ENCODE data around the gene MEIKIN.

MEIKIN gene

DNA sequence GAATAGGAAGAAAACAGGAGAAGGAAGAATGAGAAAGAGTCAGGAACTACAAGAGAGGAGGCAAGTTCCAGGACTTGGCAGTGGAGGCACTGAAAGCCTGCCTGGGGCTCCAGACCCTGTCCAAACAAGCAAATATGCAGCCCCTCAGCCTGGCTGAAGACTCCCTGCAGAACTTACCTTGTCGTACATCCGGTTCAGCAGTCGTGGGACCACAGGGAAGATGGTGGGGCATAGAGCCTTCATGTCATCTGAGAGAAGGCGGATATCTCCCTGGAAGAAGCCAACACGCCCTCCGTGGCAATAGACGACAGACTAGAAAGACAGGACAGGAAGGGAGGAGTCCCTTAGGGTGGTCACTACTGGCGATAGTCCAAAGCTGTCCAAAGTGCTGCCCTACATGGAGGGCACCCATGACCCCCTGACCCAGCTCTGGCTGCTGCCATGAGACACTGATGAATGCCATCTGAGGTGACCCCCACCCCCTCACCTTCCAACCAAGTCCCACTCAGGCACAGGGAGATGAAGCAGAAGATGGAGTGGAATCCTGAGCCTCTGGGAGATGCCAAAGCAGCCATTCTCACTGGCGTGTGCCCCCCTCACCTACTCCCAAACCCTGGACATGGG lies 27.7 kb upstream of the MEIKIN start:
- DNase-seq = no peak

DNA sequence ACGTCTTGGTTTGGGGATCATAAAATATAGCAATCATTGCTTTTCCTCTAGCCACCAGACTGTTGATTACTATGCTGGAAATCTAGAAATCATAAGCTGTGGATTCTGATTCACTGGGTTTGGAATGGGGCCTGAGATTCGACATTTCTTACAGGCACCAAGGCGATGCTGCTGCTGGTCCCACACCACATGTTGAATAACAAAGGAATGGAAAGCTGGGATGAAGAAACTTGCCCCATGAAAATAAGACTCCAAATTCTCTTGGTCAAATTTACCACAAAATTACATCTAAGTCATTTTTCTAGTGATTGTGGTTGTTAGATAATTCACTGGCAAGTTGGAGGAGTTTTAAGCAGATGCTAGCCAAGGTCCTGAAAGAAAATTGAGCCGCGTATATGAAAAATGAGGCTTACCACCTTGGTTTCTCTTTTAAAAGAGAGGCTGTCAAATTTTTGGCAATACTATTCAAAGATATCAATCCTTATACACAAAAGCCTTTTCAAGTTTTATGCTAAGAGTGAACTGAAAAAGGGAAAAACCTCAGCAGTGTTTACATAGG lies 23.0 kb upstream of the MEIKIN start:
- DNase-seq = no peak

DNA sequence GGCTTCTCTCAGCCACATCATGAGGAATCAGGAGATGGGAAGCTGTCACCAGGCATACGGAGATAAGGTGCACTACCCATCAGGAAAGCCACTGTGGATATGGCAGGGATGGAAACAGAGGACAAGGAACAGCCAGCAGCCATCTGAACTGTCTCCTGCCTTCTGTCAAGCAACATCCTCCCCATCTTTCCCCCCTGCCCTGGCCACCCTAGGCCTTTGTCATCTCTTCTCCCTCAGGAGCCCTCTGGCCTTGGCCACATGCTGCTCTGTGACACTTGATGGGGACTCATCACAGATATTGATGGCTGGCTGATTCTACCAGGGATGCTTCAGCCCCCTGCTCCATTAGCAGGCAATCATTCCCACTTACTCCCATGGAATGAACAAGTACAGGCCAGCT lies 21.1 kb upstream of the MEIKIN start:
- DNase-seq = no peak

DNA sequence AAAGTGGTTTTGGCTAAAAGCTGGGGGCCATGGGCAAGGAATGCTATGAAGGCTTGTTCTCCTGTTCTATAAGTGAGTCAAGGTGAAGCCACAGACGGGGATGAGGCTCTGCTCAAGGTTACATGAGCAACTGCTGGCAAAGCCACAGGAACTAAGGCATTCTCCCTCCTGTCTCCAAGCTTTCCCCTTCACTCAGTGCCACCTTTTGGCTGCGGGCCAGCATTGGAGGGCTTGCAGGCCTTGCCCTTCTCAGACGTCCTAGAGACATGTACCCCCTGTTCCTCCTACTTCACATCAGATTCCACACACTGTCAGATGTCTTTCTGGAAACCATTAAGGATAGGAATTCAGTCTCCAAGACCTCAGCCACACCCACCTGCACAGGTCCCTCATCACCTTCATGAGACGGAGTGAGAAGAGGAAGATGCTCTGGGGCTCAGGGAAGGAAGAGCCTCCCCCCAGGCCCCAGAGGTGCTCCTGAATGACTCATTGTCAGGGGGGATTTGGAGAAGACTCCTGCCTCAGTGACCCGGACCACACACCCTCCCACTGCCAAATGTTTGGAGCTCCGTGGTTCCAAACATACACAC lies 20.5 kb upstream of the MEIKIN start:
- no peak for DNase-seq

DNA sequence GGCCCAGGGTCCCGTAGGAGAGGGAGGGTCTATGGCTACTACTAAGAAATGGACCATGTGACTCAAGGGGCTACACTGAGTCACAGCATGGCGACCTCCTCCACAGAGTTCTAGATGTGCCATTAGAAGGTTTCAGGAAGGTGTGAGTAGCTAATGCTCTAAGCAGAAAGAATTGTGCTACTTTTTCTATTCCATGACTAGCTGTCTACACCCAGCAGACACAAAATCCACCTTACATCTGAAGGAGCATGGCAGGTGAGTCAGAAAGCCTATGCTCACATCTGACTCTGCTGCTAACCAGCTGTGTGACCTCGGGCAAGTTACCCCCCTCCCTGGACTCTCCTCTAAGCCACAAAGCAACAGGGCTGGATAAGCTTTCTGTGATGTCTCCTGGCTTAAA lies 14.4 kb upstream of the MEIKIN start:
- DNase-seq = no peak

GRCh38 chr5:131959136-131959535 lies 13.7 kb upstream of the MEIKIN start:
- no peak for DNase-seq

GRCh38 chr5:131957721-131958441 lies 12.4 kb upstream of the MEIKIN start:
- DNase-seq = no peak

DNA sequence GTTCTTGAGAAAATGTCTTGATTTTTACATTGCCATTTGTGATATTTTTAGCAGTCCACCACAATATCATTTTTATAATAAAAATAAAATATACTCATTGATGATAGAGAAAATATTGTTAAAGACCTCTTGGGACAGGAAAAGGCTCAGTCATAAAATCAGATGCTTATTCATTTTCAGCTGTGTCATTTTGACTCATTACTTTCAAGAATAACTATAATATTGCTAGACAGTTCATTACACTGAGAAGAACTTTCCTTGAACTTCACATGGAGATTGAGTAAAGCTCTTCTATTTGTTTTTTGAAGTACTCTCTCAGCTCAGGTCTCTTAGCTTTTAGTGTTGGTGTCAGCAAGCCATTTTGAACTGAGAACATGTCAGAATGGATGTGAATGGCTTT lies 8.5 kb upstream of the MEIKIN start:
- DNase-seq = no peak

DNA sequence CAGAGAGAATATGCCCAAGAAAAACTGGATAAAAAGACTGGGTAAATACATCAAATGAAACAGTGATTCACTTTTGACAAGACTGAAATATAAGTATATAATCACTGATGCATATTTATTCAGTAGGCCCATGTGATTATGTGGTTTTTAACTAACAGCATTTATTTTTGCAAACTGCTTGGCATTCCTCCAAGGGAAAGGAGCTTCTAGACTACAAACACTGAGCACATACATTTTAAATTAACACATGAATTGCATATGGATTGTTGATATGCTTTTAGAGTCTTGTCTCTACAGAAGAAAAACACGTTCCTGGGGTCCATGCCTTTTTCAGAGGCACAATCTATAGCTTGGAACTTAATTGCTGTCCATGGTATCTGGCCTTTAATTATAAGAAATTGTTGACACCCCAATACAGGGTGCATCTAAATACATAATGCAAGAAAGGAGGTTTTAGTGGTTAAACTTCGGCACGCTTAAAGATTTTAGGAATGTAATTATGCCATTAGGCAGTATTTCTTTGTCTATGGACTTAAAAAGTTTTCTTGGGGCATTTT lies 6.9 kb upstream of the MEIKIN start:
- DNase-seq = no peak

- no peak for DNase-seq
Measured at GRCh38 chr5:131950706-131951105, 5.2 kb upstream of the MEIKIN start.

DNA sequence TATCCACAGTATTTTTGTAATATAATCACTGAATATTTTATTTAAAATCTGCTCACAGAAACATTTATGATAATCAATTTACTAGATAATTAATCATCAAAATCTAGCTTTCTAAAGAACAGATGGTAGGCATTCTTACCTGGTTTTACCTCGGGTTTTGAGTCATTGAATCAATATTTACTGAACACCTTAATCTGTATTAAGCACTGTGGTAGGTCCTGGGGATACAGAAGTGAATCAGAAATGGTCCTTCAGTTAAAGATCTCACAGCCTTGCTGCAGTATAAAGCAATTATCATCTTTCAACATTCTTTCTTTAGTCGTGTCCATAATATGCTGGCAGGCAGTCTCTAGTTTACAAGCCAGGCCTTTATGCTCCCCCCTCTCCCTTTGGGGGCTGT lies 2.0 kb upstream of the MEIKIN start:
- no peak for DNase-seq

- DNase-seq = no peak
Measured at GRCh38 chr5:131944702-131945550, 537 bp downstream of the MEIKIN start.

- DNase-seq = no peak
Measured at GRCh38 chr5:131943916-131944315, 1.5 kb downstream of the MEIKIN start.

GRCh38 chr5:131942016-131942415 lies 3.4 kb downstream of the MEIKIN start:
- DNase-seq = no peak

DNA sequence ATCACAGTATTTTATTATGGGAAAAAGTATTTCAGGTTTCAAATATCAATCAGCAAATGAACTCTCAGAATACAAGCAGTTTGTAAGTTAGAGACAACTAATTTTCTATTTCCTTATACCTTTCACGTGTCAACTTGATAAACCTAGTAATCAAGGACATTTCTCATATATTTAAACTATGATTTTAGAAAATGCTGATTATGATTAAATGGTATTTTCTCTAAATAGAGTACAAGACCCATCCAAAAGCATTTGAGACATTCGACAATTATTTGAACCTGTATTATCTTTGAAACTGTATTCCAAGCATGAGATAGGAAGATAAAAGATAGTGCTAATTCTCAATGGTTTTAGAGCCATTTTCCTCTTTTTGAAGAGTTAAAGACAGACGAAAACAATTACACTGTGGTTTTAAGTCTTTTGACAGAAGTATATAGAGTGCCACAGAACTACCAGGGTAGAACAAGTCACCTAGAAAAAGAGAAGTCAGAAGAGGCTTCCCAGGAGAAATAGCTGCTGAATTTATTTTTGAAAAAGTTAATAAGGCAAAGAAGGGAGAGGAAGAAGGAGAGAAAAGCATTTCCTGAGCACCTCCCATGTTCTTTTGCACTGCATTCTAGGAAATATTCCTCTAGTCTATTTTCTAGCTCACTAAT lies 5.6 kb downstream of the MEIKIN start:
- DNase-seq = no peak

- no peak for DNase-seq
Measured at GRCh38 chr5:131932235-131932634, 13.2 kb downstream of the MEIKIN start.

DNA sequence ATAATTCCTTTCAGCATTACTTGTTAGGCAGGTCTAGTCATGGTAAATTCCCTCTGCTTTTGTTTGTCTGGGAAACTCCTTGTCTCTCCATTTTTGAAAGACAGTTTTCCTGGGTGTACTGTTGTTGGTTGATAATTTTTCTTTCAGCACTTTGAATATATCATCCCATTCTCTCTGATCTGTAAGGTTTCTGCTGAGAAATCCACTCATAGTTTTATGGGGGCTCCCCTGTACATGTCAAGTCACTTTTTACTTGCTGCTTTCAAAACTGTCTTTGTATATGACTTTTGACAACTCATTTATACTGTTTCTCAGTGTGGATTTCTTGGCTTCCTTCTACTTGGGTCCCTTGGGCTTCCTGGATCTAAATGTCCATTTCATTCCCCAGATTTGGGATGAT lies 16.5 kb downstream of the MEIKIN start:
- no peak for DNase-seq

- no peak for DNase-seq
Measured at GRCh38 chr5:131926168-131926567, 19.3 kb downstream of the MEIKIN start.

DNA sequence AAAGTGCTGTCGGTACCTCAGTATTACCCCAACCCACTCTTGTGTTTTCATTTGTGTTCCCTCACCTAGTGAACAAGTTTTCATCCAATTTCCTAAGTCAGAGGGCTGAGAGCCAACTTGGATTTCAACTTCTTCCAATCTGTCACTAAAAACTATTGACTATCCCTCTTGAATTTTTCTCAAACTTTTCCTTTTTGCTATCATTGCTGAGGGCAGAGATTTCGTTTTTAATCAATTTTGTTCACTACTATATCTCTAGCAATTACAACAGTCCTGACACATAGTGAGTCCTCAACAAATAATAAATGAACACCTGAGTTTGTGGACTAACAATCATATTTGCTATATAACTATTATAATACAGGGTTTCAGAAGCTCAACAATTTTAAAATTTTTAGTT lies 29.0 kb downstream of the MEIKIN start:
- DNase-seq = no peak

DNA sequence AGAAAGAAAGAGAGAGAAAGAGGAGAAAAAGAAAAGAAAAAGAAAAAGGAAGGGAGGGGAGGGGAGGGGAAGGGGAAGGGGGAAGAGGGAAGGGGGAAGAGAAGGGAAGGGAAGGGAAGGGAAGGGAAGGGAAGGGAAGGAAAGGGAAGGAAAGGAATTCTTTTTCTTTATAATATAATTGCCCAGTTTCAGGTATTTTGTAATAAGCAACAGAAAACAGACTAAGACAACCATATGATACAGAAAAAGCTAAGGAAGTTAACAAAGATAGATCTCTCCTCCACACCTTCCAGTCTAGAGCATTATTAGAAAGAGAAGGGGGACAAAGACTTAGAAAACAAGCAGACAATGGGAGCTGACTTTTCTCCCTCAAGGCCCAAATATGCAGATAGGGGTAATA lies 31.0 kb downstream of the MEIKIN start:
- no peak for DNase-seq

DNA sequence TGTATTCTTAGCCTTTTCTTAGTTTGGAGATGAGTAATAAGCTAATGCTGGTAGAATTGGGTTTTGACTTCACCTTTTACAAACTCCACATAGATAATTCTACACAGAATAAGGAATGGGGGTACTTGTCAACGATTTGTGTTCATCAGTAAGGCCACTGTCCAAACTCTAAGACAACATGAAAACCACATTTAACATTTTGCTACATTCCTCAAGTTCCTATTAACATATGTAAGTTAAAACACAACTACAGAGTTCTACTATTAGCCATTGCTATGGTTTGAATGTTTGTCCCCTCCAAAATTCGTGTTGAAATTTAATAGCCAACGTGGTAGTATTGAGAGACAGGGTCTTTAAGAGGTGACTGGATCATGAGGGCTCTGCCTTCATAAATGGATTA lies 31.9 kb downstream of the MEIKIN start:
- DNase-seq = no peak

DNA sequence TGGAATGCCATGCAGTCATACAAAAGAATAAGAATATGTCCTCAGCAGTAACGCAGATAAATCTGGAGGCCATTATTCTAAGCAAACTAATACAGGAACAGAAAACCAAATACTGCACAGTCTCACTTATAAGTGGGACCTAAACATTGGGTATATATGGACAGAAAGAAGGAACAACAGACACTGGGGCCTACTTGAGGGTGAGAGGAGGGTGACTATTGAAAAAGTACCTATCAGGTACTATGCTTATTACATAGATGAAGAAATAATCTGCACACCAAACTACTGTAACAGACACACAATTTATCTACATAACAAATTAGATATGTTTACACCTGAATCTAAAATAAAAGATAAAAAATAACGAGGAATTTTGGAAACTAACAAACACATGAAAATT lies 38.8 kb downstream of the MEIKIN start:
- no peak for DNase-seq

Measured in activated CD4-positive, CD25-positive, alpha-beta regulatory T cell treated with anti-CD3 and anti-CD28 coated beads, Interleukin-2, amount 50 U/mL, for 72 hours (primary cell).